ENCODE results near the gene FHOD3.

The FHOD3 gene

GRCh38 chr18:36477776-36478175 is 180.3 kb downstream of the FHOD3 start:
- DNase-seq (ENCODE audit: low read depth): no peak
- H3K4me3 ChIP-seq (ENCODE audit: low read depth, low read length): no peak overlapping the region
- TF ChIP-seq, protein P1, sequence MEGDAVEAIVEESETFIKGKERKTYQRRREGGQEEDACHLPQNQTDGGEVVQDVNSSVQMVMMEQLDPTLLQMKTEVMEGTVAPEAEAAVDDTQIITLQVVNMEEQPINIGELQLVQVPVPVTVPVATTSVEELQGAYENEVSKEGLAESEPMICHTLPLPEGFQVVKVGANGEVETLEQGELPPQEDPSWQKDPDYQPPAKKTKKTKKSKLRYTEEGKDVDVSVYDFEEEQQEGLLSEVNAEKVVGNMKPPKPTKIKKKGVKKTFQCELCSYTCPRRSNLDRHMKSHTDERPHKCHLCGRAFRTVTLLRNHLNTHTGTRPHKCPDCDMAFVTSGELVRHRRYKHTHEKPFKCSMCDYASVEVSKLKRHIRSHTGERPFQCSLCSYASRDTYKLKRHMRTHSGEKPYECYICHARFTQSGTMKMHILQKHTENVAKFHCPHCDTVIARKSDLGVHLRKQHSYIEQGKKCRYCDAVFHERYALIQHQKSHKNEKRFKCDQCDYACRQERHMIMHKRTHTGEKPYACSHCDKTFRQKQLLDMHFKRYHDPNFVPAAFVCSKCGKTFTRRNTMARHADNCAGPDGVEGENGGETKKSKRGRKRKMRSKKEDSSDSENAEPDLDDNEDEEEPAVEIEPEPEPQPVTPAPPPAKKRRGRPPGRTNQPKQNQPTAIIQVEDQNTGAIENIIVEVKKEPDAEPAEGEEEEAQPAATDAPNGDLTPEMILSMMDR (IDR thresholded peaks at IDR 0.05; ENCODE audit: control insufficient read depth, extremely low read depth, insufficient read depth): no peak

DNA sequence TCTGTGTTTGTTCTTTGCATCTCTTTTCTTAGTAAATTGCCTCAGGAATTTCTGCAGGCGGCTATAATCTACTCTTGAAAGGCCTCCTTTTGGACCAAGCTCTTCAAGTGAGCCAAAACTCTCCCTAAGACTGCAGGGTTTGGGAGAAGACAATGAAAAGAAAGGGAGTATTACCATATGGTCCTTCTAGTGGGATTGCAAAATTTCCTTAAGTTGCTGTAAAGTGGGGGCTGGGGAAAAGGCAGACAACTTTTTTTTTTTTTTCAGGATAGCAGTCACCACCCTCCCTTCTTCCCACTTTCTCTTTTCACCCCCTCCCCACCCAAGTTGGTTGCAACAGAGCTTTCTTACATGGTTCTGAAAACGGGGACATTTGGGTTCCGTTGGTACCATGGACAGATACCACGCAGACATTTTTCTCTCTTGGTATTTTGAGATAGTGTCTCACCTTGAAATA is 183.7 kb downstream of the FHOD3 start:
- no peak for DNase-seq (ENCODE audit: low read depth)
- H3K4me3 ChIP-seq (ENCODE audit: low read depth, low read length): no peak overlapping the region
- TF ChIP-seq, protein P1 (IDR thresholded peaks at IDR 0.05; ENCODE audit: control insufficient read depth, extremely low read depth, insufficient read depth): no peak

DNA sequence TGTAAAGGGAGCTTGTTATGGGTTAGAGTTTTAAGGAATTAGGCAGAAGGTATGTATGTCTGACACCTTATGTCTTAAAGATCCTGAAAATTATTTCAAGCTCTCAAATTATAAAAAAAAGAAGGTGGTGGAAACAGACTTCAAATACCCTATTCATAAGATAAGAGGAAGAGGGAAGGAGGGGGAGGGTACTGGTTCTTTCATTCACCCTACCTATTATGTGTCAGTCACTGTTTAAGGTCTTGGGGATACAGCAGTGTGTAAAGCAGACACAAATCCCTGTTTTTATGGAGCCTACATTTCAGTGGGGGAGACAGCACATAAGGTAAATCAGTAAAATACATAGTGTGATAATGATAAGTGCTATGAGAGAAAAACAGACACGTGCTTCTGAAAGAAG is 184.4 kb downstream of the FHOD3 start:
- DNase-seq (ENCODE audit: low read depth): no peak
- TF ChIP-seq, protein P1 (IDR thresholded peaks at IDR 0.05; ENCODE audit: control insufficient read depth, extremely low read depth, insufficient read depth): no peak
- no peak overlapping the region for H3K4me3 ChIP-seq (ENCODE audit: low read depth, low read length)

- no peak for DNase-seq (ENCODE audit: low read depth)
- TF ChIP-seq, protein P1 (IDR thresholded peaks at IDR 0.05; ENCODE audit: control insufficient read depth, extremely low read depth, insufficient read depth): no peak
- H3K4me3 ChIP-seq (ENCODE audit: low read depth, low read length): no peak overlapping the region
Measured at GRCh38 chr18:36484591-36484990, 187.1 kb downstream of the FHOD3 start.

GRCh38 chr18:36485772-36486171 is 188.3 kb downstream of the FHOD3 start:
- DNase-seq (ENCODE audit: low read depth): no peak
- H3K4me3 ChIP-seq (ENCODE audit: low read depth, low read length): no peak overlapping the region
- TF ChIP-seq, protein P1 (IDR thresholded peaks at IDR 0.05; ENCODE audit: control insufficient read depth, extremely low read depth, insufficient read depth): no peak

DNA sequence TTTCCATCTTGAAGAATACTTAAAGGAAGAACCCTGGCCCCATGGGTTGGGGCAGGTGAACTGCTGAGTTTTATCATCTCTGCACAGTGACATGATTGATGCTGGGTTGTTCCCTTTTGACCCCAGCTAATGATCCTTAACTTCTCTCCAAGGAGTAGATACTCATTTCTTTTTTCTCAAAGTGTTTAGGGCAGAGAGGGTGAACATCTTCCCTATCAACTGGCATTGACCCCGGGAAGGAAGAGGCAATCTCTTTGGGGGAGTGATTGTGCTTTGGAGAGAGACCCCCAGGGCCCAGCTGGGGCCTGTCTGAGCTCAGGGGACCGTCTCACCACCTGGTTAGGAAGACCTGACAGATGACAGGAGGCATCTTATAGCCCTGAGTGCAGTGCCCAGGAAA is 190.6 kb downstream of the FHOD3 start:
- DNase-seq (ENCODE audit: low read depth): no peak
- TF ChIP-seq, protein P1 (IDR thresholded peaks at IDR 0.05; ENCODE audit: control insufficient read depth, extremely low read depth, insufficient read depth): no peak
- H3K4me3 ChIP-seq (ENCODE audit: low read depth, low read length): no peak overlapping the region

DNA sequence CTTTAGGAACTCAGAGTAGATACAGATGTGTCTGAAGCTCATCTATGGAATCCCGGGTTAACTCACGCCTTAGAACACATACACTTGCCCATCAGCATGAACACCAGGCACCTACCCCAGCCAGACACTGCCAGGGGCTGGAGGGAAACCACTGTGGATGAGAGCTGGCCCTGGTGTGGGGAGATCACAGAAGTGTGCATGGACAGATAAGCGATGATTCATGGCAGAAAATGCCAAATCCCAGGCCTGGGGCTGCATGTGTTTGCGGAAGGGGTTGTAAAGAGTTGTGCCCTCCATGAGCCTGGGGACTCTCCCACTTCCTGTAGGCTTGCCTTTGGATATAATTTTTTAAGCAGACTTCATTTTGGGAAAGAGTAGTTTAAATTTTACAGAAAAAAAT is 193.4 kb downstream of the FHOD3 start:
- DNase-seq (ENCODE audit: low read depth): no peak
- H3K4me3 ChIP-seq (ENCODE audit: low read depth, low read length): no peak overlapping the region
- TF ChIP-seq, protein P1 (IDR thresholded peaks at IDR 0.05; ENCODE audit: control insufficient read depth, extremely low read depth, insufficient read depth): no peak

Data from LNCaP clone FGC (cell line).